H9 (cell line): ENCODE data around the gene PRTN3. TPM values are rescaled to one million over a fixed set of nuclear protein-coding genes. Genes with fewer than 3 reads are reported as not detected.

ENCODE experiments used
- DNase-seq: peaks from one replicate; pipeline ENCODE4 v3.0.0-alpha.2; 2017
- H2AFZ ChIP-seq: one replicate; pipeline ENCODE4 v1.6.1; 2013; ENCODE audit warnings: mild to moderate bottlenecking, low read length, control low read depth, moderate library complexity
- H2AK5ac ChIP-seq: 2 replicates; pipeline ENCODE4 v1.6.1; 2013; ENCODE audit warnings: low read length, control low read depth, mixed read lengths; ENCODE audit not compliant: insufficient read length
- H2BK120ac ChIP-seq: one replicate; pipeline ENCODE4 v1.6.1; 2013; ENCODE audit warnings: low read depth, mild to moderate bottlenecking, low read length, control low read depth, inconsistent platforms; ENCODE audit not compliant: poor library complexity, severe bottlenecking
- H2BK12ac ChIP-seq: 2 replicates; pipeline ENCODE4 v1.6.1; 2013; ENCODE audit warnings: low read length, control low read depth, mixed read lengths, low read depth; ENCODE audit not compliant: insufficient read length
- H2BK15ac ChIP-seq: 2 replicates; pipeline ENCODE4 v1.6.1; 2013; ENCODE audit warnings: low read depth, low read length, control low read depth
- H2BK20ac ChIP-seq: one replicate; pipeline ENCODE4 v1.6.1; 2013; ENCODE audit warnings: low read depth, mild to moderate bottlenecking, low read length, control low read depth, inconsistent platforms; ENCODE audit not compliant: poor library complexity, severe bottlenecking
- H2BK5ac ChIP-seq: 2 replicates; pipeline ENCODE4 v1.6.1; 2013; ENCODE audit warnings: low read length, control low read depth, mixed read lengths; ENCODE audit not compliant: insufficient read length
- H3K14ac ChIP-seq: 2 replicates; pipeline ENCODE4 v1.6.1; 2013; ENCODE audit warnings: low read length, control low read depth; ENCODE audit not compliant: insufficient read depth
- H3K18ac ChIP-seq: 2 replicates; pipeline ENCODE4 v1.6.1; 2013; ENCODE audit warnings: low read depth, mild to moderate bottlenecking, mixed read lengths, low read length, control low read depth; ENCODE audit not compliant: insufficient read length
- H3K23ac ChIP-seq: 2 replicates; pipeline ENCODE4 v1.6.1; 2013; ENCODE audit warnings: low read length, control low read depth, mixed read lengths, low read depth; ENCODE audit not compliant: insufficient read length
- H3K23me2 ChIP-seq: 2 replicates; pipeline ENCODE4 v1.6.1; 2013; ENCODE audit warnings: low read depth, mild to moderate bottlenecking, mixed read lengths, low read length, control low read depth; ENCODE audit not compliant: insufficient read length, poor library complexity, severe bottlenecking
- H3K27ac ChIP-seq: 2 replicates; pipeline ENCODE4 v1.5.1; 2013; ENCODE audit warnings: low read length, control low read depth, mixed read lengths, low read depth; ENCODE audit not compliant: insufficient read length
- H3K27me3 ChIP-seq: 2 replicates; pipeline ENCODE4 v1.6.1; 2013; ENCODE audit warnings: low read length, control low read depth, inconsistent platforms; ENCODE audit not compliant: insufficient read depth
- H3K4ac ChIP-seq: 2 replicates; pipeline ENCODE4 v1.6.1; 2013; ENCODE audit warnings: low read depth, mild to moderate bottlenecking, control low read depth, inconsistent platforms, low read length, moderate library complexity
- H3K4me1 ChIP-seq: 2 replicates; pipeline ENCODE4 v1.6.1; 2013; ENCODE audit warnings: low read length, control low read depth, inconsistent platforms; ENCODE audit not compliant: insufficient read depth
- H3K4me2 ChIP-seq: 2 replicates; pipeline ENCODE4 v1.6.1; 2013; ENCODE audit warnings: low read length, control low read depth, mixed read lengths; ENCODE audit not compliant: insufficient read length, insufficient read depth
- H3K56ac ChIP-seq: 2 replicates; pipeline ENCODE4 v1.6.1; 2013; ENCODE audit warnings: low read depth, mild to moderate bottlenecking, mixed read lengths, low read length, control low read depth; ENCODE audit not compliant: insufficient read length
- H3K79me1 ChIP-seq: 2 replicates; pipeline ENCODE4 v1.6.1; 2013; ENCODE audit warnings: low read depth, mild to moderate bottlenecking, moderate library complexity, low read length, control low read depth, inconsistent platforms; ENCODE audit not compliant: insufficient read depth, poor library complexity, severe bottlenecking
- H3K79me2 ChIP-seq: 2 replicates; pipeline ENCODE4 v1.6.1; 2013; ENCODE audit warnings: low read length, control low read depth, inconsistent platforms; ENCODE audit not compliant: insufficient read depth
- H3K9ac ChIP-seq: 2 replicates; pipeline ENCODE4 v1.6.1; 2013; ENCODE audit warnings: low read length, control low read depth, mixed read lengths; ENCODE audit not compliant: insufficient read length; ENCODE audit errors: extremely low read depth
- H3K9me3 ChIP-seq: one replicate; pipeline ENCODE4 v1.6.1; 2013; ENCODE audit warnings: low read depth, low read length, inconsistent platforms; ENCODE audit not compliant: control insufficient read depth
- H3T11ph ChIP-seq: one replicate; pipeline ENCODE4 v1.6.1; 2013; ENCODE audit warnings: mild to moderate bottlenecking, low read length, control low read depth, inconsistent platforms
- H4K20me1 ChIP-seq: one replicate; pipeline ENCODE4 v1.6.1; 2013; ENCODE audit not compliant: control insufficient read depth, insufficient read length, insufficient read depth
- H4K5ac ChIP-seq: 2 replicates; pipeline ENCODE4 v1.6.1; 2013; ENCODE audit warnings: low read depth, mild to moderate bottlenecking, mixed read lengths, low read length, control low read depth; ENCODE audit not compliant: insufficient read length
- H4K8ac ChIP-seq: replicated peaks from 2 replicates; pipeline ENCODE4 v1.6.1; 2013; ENCODE audit warnings: low read length, control low read depth, mixed read lengths, low read depth; ENCODE audit not compliant: insufficient read length
- H4K91ac ChIP-seq: 2 replicates; pipeline ENCODE4 v1.6.1; 2013; ENCODE audit warnings: low read depth, mild to moderate bottlenecking, moderate library complexity, mixed read lengths, low read length, control low read depth; ENCODE audit not compliant: insufficient read length
- H3K27ac Mint-ChIP-seq, 3 experiments: 2 replicates in 2 of 3; 3 replicates in 1 of 3; pipeline ENCODE4 v1.8.0; 2020 to 2021; ENCODE audit warnings: mixed read lengths in 3 of 3, mild to moderate bottlenecking in 1 of 3, moderate library complexity in 1 of 3
- H3K27me3 Mint-ChIP-seq: 2 replicates; pipeline ENCODE4 v1.8.0; 2021; ENCODE audit warnings: low read depth, mild to moderate bottlenecking, moderate library complexity, mixed read lengths
- H3K36me3 Mint-ChIP-seq, 3 experiments: 2 replicates in 2 of 3; 3 replicates in 1 of 3; pipeline ENCODE4 v1.8.0; 2020 to 2021; ENCODE audit warnings: low read depth in 3 of 3, mixed read lengths in 3 of 3; ENCODE audit not compliant: insufficient read depth in 1 of 3
- H3K4me1 Mint-ChIP-seq, 2 experiments: 2 replicates each; pipeline ENCODE4 v1.8.0; 2020; ENCODE audit warnings: mixed read lengths in 2 of 2
- H3K4me3 Mint-ChIP-seq, 2 experiments: 2 replicates in 1 of 2; 3 replicates in 1 of 2; pipeline ENCODE4 v1.8.0; 2020 to 2021; ENCODE audit warnings: mild to moderate bottlenecking in 2 of 2, mixed read lengths in 2 of 2, moderate library complexity in 1 of 2
- H3K9me3 Mint-ChIP-seq, 2 experiments: 2 replicates in 1 of 2; 3 replicates in 1 of 2; pipeline ENCODE4 v1.8.0; 2020; ENCODE audit warnings: mild to moderate bottlenecking in 2 of 2, mixed read lengths in 2 of 2, moderate library complexity in 1 of 2
- WGBS: extraction: QIAGEN DNeasy Blood & Tissue Kit; methylation state at CpG from one replicate; pipeline ENCODE4 v1.1.7; 2013; ENCODE audit warnings: missing lambda C conversion rate, low lambda C conversion rate, mixed read lengths; ENCODE audit not compliant: insufficient read length; ENCODE audit errors: extremely low coverage; 5-methylcytosine and 5-hydroxymethylcytosine counted together
- total RNA-seq: library from RNA; stranded (reverse); gene quantifications from 2 replicates; pipeline ENCODE4 v1.2.1, GENCODE V29; 2021
- TF ChIP-seq, protein P1 (sequence below): fragments of 200-600 bp; sonication (generic); conservative IDR thresholded peaks from 3 replicates; pipeline ENCODE4 v1.8.0; 2021; ENCODE audit warnings: antibody characterized with exemption, mild to moderate bottlenecking

Gene PRTN3
- total RNA-seq, 1 experiment from 2014 or later, result 0.31 TPM

DNA sequence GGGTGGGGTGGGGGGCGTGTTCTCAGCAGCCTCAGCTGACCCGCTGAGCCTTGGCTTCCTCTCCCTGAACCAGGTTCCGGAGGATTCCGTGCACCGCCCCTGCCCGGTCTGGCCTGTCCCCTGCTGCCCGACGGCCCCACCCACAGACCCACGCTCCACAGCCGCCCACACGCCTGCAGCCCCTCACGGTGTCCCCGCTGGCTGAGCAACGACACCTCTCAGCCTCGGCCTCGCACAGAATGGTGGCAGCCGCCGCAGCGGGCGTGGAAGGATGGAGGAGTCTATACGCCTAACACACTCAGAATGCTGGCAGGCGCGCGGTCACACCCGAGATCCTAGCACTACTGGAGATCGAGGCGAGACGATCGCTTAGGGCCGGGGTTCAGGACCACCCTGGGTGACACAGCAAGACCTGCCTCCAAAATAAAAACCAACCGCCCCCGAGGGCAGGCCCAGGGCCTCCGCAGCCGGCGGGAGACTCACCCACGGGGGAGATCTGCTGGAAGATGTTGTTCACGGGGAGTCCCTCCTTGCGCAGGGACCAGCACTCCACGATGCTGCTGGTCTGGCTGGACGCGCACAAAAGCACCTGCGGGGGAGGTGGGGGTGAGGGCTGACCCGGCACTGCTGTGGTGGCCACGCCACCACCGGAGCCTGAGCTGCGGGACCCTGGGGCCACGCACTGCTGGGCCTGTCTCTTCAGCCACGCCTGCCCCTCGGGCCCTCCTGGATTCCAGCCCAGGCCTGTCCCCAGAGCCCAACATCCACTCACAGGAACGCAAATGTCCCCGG lies 43.8 kb downstream of the PRTN3 start:
- no CpG with 5 or more reads among the region's 51 CpGs for WGBS
- Histone ChIP-seq H3K4me1 (no peaks in the 10 kb centered on the region), H3K27me3 (no peaks in the 10 kb centered on the region), H3K9me3 (no peaks in the 10 kb centered on the region), H3K23me2 (no peaks in the 10 kb centered on the region), H3K4ac (no peak overlapping the region), H3T11ph (no peak overlapping the region), H2BK120ac (no peak overlapping the region), H3K9ac (no peak overlapping the region), H3K79me2 (no peaks in the 10 kb centered on the region), H2BK20ac (no peak overlapping the region), H2AK5ac (no peak overlapping the region), H2BK12ac (no peak overlapping the region), H2BK15ac (no peak overlapping the region), H3K79me1 (no peaks in the 10 kb centered on the region), H2AFZ (no peak overlapping the region), H4K20me1 (peaks cover 2% of the 10 kb centered on the region), H3K27ac (no peak overlapping the region), H3K4me2 (no peak overlapping the region), H3K14ac (no peak overlapping the region), H4K8ac (no peak overlapping the region), H3K18ac (no peak overlapping the region), H3K56ac (no peak overlapping the region), H2BK5ac (no peak overlapping the region), H4K91ac (no peak overlapping the region), H4K5ac (no peak overlapping the region), H3K23ac (no peak overlapping the region)
- H3K36me3 Mint-ChIP-seq, result peaks cover 17 to 57% (median 46%) of the 10 kb centered on the region in 3 experiments
- H3K27ac Mint-ChIP-seq, result no peak overlapping the region
- TF ChIP-seq, protein P1, sequence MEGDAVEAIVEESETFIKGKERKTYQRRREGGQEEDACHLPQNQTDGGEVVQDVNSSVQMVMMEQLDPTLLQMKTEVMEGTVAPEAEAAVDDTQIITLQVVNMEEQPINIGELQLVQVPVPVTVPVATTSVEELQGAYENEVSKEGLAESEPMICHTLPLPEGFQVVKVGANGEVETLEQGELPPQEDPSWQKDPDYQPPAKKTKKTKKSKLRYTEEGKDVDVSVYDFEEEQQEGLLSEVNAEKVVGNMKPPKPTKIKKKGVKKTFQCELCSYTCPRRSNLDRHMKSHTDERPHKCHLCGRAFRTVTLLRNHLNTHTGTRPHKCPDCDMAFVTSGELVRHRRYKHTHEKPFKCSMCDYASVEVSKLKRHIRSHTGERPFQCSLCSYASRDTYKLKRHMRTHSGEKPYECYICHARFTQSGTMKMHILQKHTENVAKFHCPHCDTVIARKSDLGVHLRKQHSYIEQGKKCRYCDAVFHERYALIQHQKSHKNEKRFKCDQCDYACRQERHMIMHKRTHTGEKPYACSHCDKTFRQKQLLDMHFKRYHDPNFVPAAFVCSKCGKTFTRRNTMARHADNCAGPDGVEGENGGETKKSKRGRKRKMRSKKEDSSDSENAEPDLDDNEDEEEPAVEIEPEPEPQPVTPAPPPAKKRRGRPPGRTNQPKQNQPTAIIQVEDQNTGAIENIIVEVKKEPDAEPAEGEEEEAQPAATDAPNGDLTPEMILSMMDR, result no peak
- H3K27me3 Mint-ChIP-seq, result no peaks in the 10 kb centered on the region
- no peaks in the 10 kb centered on the region for H3K4me1 Mint-ChIP-seq
- H3K9me3 Mint-ChIP-seq, result no peaks in the 10 kb centered on the region
- no peak for DNase-seq
- no peak overlapping the region for H3K4me3 Mint-ChIP-seq
